B cell (primary cell): Measurements from ENCODE around the gene SLC25A25. TPM values are rescaled to one million over a fixed set of nuclear protein-coding genes. Genes with fewer than 3 reads are reported as not detected.

ENCODE experiments used
- ATAC-seq: fragments of 200-7000 bp; cut with Tn5 transposase; one replicate; pipeline ENCODE4 v1.10.0; 2021; ENCODE audit warnings: low read depth, mild to moderate bottlenecking, moderate number of reproducible peaks, moderate library complexity
- CTCF ChIA-PET: fragments of 350-600 bp; sonication (Branson Sonifier 250); formaldehyde crosslinking; loops from one replicate; lab custom pipeline; 2021; ENCODE audit warnings: antibody characterized with exemption, inconsistent platforms; lab: Charles Lee
- POLR2A ChIA-PET: fragments of 350-600 bp; sonication (Branson Sonifier 250); formaldehyde crosslinking; loops from one replicate; lab custom pipeline; 2021; ENCODE audit warnings: antibody characterized with exemption; lab: Charles Lee
- DNase-seq: peaks from one replicate; pipeline ENCODE4 v3.0.0; 2013
- H2AFZ ChIP-seq: 2 replicates; pipeline ENCODE4 v1.6.1; 2012; ENCODE audit warnings: mild to moderate bottlenecking, low read depth, low read length; ENCODE audit not compliant: insufficient read depth, poor library complexity, severe bottlenecking
- H3K27ac ChIP-seq, 2 donors: 1 replicate in 1 of 2; 2 replicates in 1 of 2; pipeline ENCODE4 v1.5.1; 2012 to 2013; ENCODE audit warnings: low read length in 2 of 2, mild to moderate bottlenecking in 2 of 2, moderate library complexity in 1 of 2
- H3K27me3 ChIP-seq, 4 experiments: fragments of 200-600 bp in 1 of 4; sonication (generic) in 1 of 4; replicated peaks in 1 of 4; 1 replicate in 2 of 4; 2 replicates in 2 of 4; pipeline versions ENCODE4 v1.6.1 to v1.7.0; 2013 to 2016; ENCODE audit warnings: low read length in 3 of 4, mild to moderate bottlenecking in 2 of 4, mixed read lengths in 1 of 4, moderate library complexity in 1 of 4; ENCODE audit not compliant: insufficient read depth in 4 of 4, control insufficient read depth in 3 of 4; ENCODE audit errors: control extremely low read depth in 1 of 4
- H3K36me3 ChIP-seq, 2 experiments: replicated peaks in 1 of 2; 1 replicate in 1 of 2; 2 replicates in 1 of 2; pipeline versions ENCODE4 v1.6.1 to v1.7.1; 2013; ENCODE audit warnings: low read length in 1 of 2; ENCODE audit not compliant: insufficient read depth in 2 of 2, control insufficient read depth in 1 of 2; ENCODE audit errors: control extremely low read depth in 1 of 2, extremely low read depth in 1 of 2
- H3K4me1 ChIP-seq, 2 donors: fragments of 200-600 bp in 1 of 2; sonication (generic) in 1 of 2; 1 replicate in 1 of 2; 2 replicates in 1 of 2; pipeline versions ENCODE4 v1.5.1 to v1.6.1; 2013 to 2017; ENCODE audit warnings: low read length in 2 of 2; ENCODE audit not compliant: control insufficient read depth in 2 of 2, insufficient read depth in 2 of 2
- H3K4me2 ChIP-seq: replicated peaks from 2 replicates; pipeline ENCODE3; 2012; ENCODE audit warnings: mild to moderate bottlenecking, low read depth, low read length; ENCODE audit not compliant: poor library complexity, severe bottlenecking
- H3K4me3 ChIP-seq, 5 experiments: fragments of 200-600 bp in 1 of 5; sonication (generic) in 1 of 5; 1 replicate in 3 of 5; 2 replicates in 2 of 5; pipeline versions ENCODE4 v1.5.1 to v1.7.0; 2011 to 2016; ENCODE audit warnings: low read length in 4 of 5, mild to moderate bottlenecking in 4 of 5, low read depth in 2 of 5, control low read depth in 1 of 5, moderate library complexity in 1 of 5; ENCODE audit not compliant: insufficient read depth in 1 of 5; ENCODE audit errors: control extremely low read depth in 1 of 5, extremely low read depth in 1 of 5
- H3K79me2 ChIP-seq: fragments of 200-600 bp; sonication (generic); one replicate; pipeline ENCODE4 v1.6.0; 2016; ENCODE audit warnings: low read length; ENCODE audit not compliant: control insufficient read depth, insufficient read depth
- H3K9ac ChIP-seq: fragments of 200-600 bp; sonication (generic); 2 replicates; pipeline ENCODE4 v1.6.1; 2017; ENCODE audit warnings: mild to moderate bottlenecking, low read length, moderate library complexity
- H3K9me3 ChIP-seq, 3 donors: one replicate each; pipeline versions ENCODE4 v1.6.1 to v1.7.1; 2013; ENCODE audit warnings: low read length in 2 of 3; ENCODE audit not compliant: control insufficient read depth in 2 of 3, insufficient read depth in 1 of 3; ENCODE audit errors: control extremely low read depth in 1 of 3
- H4K20me1 ChIP-seq: 2 replicates; pipeline ENCODE4 v1.6.0; 2012; ENCODE audit warnings: mild to moderate bottlenecking, low read length; ENCODE audit not compliant: insufficient read depth, control insufficient read depth, poor library complexity, severe bottlenecking
- H3K27ac Mint-ChIP-seq: one replicate; pipeline ENCODE4 v1.8.0; 2021; ENCODE audit warnings: mixed read lengths
- H3K27me3 Mint-ChIP-seq: one replicate; pipeline ENCODE4 v1.8.0; 2021; ENCODE audit warnings: mixed read lengths
- H3K4me1 Mint-ChIP-seq: one replicate; pipeline ENCODE4 v1.8.0; 2021; ENCODE audit warnings: mixed read lengths
- H3K4me3 Mint-ChIP-seq: one replicate; pipeline ENCODE4 v1.8.0; 2021; ENCODE audit warnings: mixed read lengths
- H3K9me3 Mint-ChIP-seq: one replicate; pipeline ENCODE4 v1.8.0; 2022; ENCODE audit warnings: mixed read lengths; ENCODE audit not compliant: insufficient read depth
- EZH2 ChIP-seq: IDR thresholded peaks from 2 replicates; pipeline ENCODE4 v1.6.1; 2012; ENCODE audit warnings: borderline replicate concordance, low read depth, mild to moderate bottlenecking, moderate library complexity, low read length; ENCODE audit not compliant: insufficient read depth, poor library complexity, severe bottlenecking
- WGBS: methylation state at CpG from one replicate; pipeline ENCODE4 v1.1.5; 2013; ENCODE audit warnings: missing lambda C conversion rate; ENCODE audit not compliant: insufficient coverage; 5-methylcytosine and 5-hydroxymethylcytosine counted together
- intact Hi-C: fragments of 100-400 bp; cut with micrococcal nuclease; formaldehyde crosslinking; loops from one replicate; pipeline ENCODE4 v1.10.0; 2022
- polyA plus RNA-seq: library from polyadenylated mRNA; depleted of rRNA; stranded (reverse); fragments of >200 nt; gene quantifications from 2 replicates; pipeline ENCODE4 v1.2.3, GENCODE V29; 2012
- total RNA-seq, 2 donors: library from RNA; stranded (reverse); fragments of 120-200 nt in 1 of 2; gene quantifications; 1 replicate in 1 of 2; 2 replicates in 1 of 2; pipeline versions ENCODE4 v1.2.3 to v1.2.4, GENCODE V29; 2013 to 2022
- TF ChIP-seq, protein P1 (sequence below): fragments of 200-600 bp; IDR thresholded peaks from one replicate; pipeline ENCODE4 v1.8.0; 2022; ENCODE audit warnings: antibody characterized with exemption, mild to moderate bottlenecking

Gene SLC25A25
- total and polyA plus RNA-seq, 2 donors (not counting 1 experiment from before 2014, with no cell fraction given) = 12.1 to 18.6 TPM

DNA sequence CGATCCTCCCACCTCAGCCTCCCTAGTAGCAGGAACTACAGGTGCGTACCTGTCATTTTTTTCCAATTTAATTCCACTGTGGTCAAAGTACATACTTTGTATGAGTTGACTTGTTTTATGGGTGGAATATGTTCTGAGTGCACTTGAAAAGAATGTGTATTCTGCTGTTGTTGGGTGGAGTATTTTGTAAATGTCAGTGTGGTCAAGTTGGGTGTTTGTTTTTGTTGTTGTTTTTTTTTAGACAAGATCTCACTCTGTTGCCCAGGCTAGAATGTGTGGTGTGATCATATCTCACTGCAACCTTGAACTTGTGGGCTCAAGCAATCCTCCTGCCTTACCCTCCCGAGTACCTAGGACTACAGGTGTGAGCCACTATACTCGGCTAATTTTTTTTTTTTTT is 17.9 kb downstream of the SLC25A25 start:
- Mint-ChIP-seq H3K27me3 (no peaks in the 10 kb centered on the region), H3K4me3 (no peak overlapping the region), H3K4me1 (peaks cover 23% of the 10 kb centered on the region), H3K9me3 (no peaks in the 10 kb centered on the region), H3K27ac (no peak overlapping the region)
- WGBS = 80% methylated on average over 2 of the region's 4 CpGs
- ChIA-PET CTCF (no interaction called here), POLR2A (no interaction called here)
- H4K20me1 ChIP-seq = peaks cover 36% of the 10 kb centered on the region
- H3K79me2 ChIP-seq = peaks cover 91% of the 10 kb centered on the region
- peaks cover 0 to 6% of the 10 kb centered on the region in 2 donors for H3K4me1 ChIP-seq
- no peak overlapping the region for H2AFZ ChIP-seq
- ATAC-seq (no peak), DNase-seq (no peak)
- no peak overlapping the region for H3K9ac ChIP-seq
- no peak overlapping the region for H3K4me3 ChIP-seq
- H3K27ac ChIP-seq = no peak overlapping the region
- no peak for TF ChIP-seq EZH2
- TF ChIP-seq, protein P1, sequence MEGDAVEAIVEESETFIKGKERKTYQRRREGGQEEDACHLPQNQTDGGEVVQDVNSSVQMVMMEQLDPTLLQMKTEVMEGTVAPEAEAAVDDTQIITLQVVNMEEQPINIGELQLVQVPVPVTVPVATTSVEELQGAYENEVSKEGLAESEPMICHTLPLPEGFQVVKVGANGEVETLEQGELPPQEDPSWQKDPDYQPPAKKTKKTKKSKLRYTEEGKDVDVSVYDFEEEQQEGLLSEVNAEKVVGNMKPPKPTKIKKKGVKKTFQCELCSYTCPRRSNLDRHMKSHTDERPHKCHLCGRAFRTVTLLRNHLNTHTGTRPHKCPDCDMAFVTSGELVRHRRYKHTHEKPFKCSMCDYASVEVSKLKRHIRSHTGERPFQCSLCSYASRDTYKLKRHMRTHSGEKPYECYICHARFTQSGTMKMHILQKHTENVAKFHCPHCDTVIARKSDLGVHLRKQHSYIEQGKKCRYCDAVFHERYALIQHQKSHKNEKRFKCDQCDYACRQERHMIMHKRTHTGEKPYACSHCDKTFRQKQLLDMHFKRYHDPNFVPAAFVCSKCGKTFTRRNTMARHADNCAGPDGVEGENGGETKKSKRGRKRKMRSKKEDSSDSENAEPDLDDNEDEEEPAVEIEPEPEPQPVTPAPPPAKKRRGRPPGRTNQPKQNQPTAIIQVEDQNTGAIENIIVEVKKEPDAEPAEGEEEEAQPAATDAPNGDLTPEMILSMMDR = no peak
- H3K27me3 ChIP-seq = no peaks in the 10 kb centered on the region
- peaks cover 0 to 2% of the 10 kb centered on the region in 2 experiments for H3K36me3 ChIP-seq
- H3K4me2 ChIP-seq = no peak overlapping the region
- H3K9me3 ChIP-seq = no peaks in the 10 kb centered on the region
- intact Hi-C loops = no loop called here

DNA sequence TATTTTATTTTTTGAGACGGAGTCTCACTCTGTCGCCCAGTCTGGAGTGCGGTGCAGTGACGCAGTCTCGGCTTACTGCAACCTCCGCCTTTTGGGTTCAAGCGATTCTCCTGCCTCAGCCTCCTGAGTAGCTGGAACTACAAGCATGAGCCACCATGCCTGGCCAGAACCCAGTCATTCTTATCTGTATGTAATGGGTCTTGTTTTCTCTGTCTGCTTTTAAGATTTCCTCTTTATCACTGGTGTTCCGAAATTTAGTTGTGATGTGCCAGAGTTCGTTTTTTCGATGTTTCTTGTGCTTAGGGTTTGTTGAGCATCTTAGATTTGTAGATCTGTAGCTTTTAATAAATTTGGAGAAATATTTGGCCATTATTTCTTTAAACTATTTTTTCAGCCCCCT is 19.2 kb downstream of the SLC25A25 start:
- intact Hi-C loops = no loop called here
- Histone ChIP-seq H4K20me1 (peaks cover 45% of the 10 kb centered on the region), H3K36me3 (peaks cover 0 to 2% of the 10 kb centered on the region in 2 experiments), H2AFZ (no peak overlapping the region), H3K4me1 (peaks cover 0 to 6% of the 10 kb centered on the region in 2 donors), H3K9me3 (no peaks in the 10 kb centered on the region), H3K4me2 (no peak overlapping the region), H3K27ac (no peak overlapping the region), H3K79me2 (peaks cover 91% of the 10 kb centered on the region), H3K9ac (no peak overlapping the region), H3K27me3 (no peaks in the 10 kb centered on the region), H3K4me3 (no peak overlapping the region)
- ATAC-seq (no peak), DNase-seq (no peak)
- H3K27me3 Mint-ChIP-seq = no peaks in the 10 kb centered on the region
- POLR2A ChIA-PET = no interaction called here
- no peak overlapping the region for H3K27ac Mint-ChIP-seq
- 91% methylated on average over 7 of the region's 10 CpGs for WGBS
- CTCF ChIA-PET = interaction anchor here (3.5 kb wide), 1 partner anchor 30 kb away, joined by 14 read pairs; no protein-coding TSS in a partner anchor
- TF ChIP-seq, protein P1 = no peak
- no peak for TF ChIP-seq EZH2
- peaks cover 17% of the 10 kb centered on the region for H3K4me1 Mint-ChIP-seq
- no peaks in the 10 kb centered on the region for H3K9me3 Mint-ChIP-seq
- H3K4me3 Mint-ChIP-seq = no peak overlapping the region
